Stimulated activated CD4-positive, alpha-beta T cell treated with anti-CD3 and anti-CD28 coated beads, Interleukin-12 subunit alpha, Interleukin-12 subunit beta, amount 100 ng/mL, for 4 hours (primary cell): ENCODE results near the gene C1orf146.
"Not testable (repeated sequence)": the region's sequence is repeated elsewhere in the genome, so short reads cannot be mapped to it uniquely, and the experiment has no call there.

Experiments used
- DNase-seq: peaks from one replicate; pipeline ENCODE4 v3.0.0-alpha.2; 2020

C1orf146 gene

GRCh38 chr1:92217721-92218120 is at the start of gene C1orf146:
C1orf146 (plus strand) TSS chr1:92217915; CDS start chr1:92231421, 13,506 bp downstream.
- DNase-seq: no peak

- DNase-seq: no peak
Measured at GRCh38 chr1:92168657-92169056, 49.1 kb upstream of the C1orf146 start.

GRCh38 chr1:92169214-92170005 is 48.3 kb upstream of the C1orf146 start:
- DNase-seq: no peak

GRCh38 chr1:92184632-92185031 is 33.1 kb upstream of the C1orf146 start:
- no peak for DNase-seq

- no peak for DNase-seq
Measured at GRCh38 chr1:92186081-92186480, 31.6 kb upstream of the C1orf146 start.

- no peak for DNase-seq
Measured at GRCh38 chr1:92188436-92189255, 29.1 kb upstream of the C1orf146 start.

GRCh38 chr1:92191726-92192125 is 26.0 kb upstream of the C1orf146 start:
- DNase-seq: no peak

GRCh38 chr1:92192246-92192645 is 25.5 kb upstream of the C1orf146 start:
- DNase-seq: no peak

- no peak for DNase-seq
Measured at GRCh38 chr1:92194511-92194910, 23.2 kb upstream of the C1orf146 start.

- DNase-seq: no peak
Measured at GRCh38 chr1:92201973-92202372, 15.7 kb upstream of the C1orf146 start.

GRCh38 chr1:92203105-92203504 is 14.6 kb upstream of the C1orf146 start:
- no peak for DNase-seq

- DNase-seq: no peak
Measured at GRCh38 chr1:92210701-92211100, 7.0 kb upstream of the C1orf146 start.

GRCh38 chr1:92211166-92211565 is 6.5 kb upstream of the C1orf146 start:
- no peak for DNase-seq

GRCh38 chr1:92218559-92218958 is 844 bp downstream of the C1orf146 start:
- DNase-seq: no peak

- no peak for DNase-seq
Measured at GRCh38 chr1:92219028-92219427, 1.3 kb downstream of the C1orf146 start.

GRCh38 chr1:92228401-92228800 is 10.7 kb downstream of the C1orf146 start:
- DNase-seq: no peak

- no peak for DNase-seq
Measured at GRCh38 chr1:92230736-92231135, 13.0 kb downstream of the C1orf146 start.

GRCh38 chr1:92240034-92240433 is 22.3 kb downstream of the C1orf146 start:
- no peak for DNase-seq

- no peak for DNase-seq
Measured at GRCh38 chr1:92244376-92244775, 26.7 kb downstream of the C1orf146 start.

- DNase-seq: not testable (repeated sequence)
Measured at GRCh38 chr1:92254714-92255113, 37.0 kb downstream of the C1orf146 start.

- no peak for DNase-seq
Measured at GRCh38 chr1:92259350-92259749, 41.6 kb downstream of the C1orf146 start.

- no peak for DNase-seq
Measured at GRCh38 chr1:92262516-92262915, 44.8 kb downstream of the C1orf146 start.

GRCh38 chr1:92273039-92273438 is 55.3 kb downstream of the C1orf146 start:
- no peak for DNase-seq

- no peak for DNase-seq
Measured at GRCh38 chr1:92274939-92275338, 57.2 kb downstream of the C1orf146 start.
